GM04503 (cell line): ENCODE data around the gene RACGAP1.

Source experiments
- DNase-seq: peaks from one replicate; pipeline ENCODE4 v3.0.0-alpha.2; 2012; ENCODE audit warnings: low read depth

RACGAP1 gene, protein sequence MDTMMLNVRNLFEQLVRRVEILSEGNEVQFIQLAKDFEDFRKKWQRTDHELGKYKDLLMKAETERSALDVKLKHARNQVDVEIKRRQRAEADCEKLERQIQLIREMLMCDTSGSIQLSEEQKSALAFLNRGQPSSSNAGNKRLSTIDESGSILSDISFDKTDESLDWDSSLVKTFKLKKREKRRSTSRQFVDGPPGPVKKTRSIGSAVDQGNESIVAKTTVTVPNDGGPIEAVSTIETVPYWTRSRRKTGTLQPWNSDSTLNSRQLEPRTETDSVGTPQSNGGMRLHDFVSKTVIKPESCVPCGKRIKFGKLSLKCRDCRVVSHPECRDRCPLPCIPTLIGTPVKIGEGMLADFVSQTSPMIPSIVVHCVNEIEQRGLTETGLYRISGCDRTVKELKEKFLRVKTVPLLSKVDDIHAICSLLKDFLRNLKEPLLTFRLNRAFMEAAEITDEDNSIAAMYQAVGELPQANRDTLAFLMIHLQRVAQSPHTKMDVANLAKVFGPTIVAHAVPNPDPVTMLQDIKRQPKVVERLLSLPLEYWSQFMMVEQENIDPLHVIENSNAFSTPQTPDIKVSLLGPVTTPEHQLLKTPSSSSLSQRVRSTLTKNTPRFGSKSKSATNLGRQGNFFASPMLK

DNA sequence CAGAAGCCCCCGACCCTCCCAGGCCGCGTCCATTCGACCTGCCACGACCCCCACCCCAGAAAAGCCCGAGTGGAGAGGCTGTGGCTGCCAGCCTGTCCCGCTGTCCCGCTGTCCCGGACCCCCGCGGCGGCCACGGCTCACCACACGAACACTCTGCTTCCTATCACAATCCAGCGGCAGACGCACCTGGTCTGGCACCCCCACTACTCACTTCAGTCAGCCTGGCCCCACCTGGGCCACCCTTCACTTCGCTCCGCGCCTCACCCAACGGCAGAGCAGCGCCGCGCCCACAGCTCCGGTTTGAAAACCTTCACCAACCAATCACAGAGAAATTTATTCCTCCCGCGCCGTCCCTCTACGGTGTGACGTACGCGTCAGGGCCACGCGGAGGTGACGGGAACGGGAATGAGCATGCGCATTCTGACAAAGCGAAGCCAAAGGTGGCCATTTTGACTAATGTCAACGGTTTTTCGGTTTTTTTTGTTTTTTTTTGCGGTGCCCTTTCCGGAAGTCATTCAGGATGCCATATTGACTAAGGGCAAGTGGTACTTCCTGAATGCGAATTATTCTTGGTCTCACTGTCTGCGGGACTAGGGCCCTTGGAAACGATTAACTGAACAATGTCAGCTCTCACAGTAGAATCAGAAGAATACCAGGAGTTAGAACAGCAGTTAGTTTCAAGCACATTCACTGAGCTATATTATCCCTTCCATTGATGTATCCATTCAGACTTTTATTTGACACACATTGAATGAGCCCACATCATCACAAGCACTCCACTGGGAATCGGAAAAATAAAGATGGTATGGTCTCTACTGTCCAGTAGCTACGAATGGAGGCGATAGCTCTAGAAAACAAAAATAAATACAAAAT, at the start of gene RACGAP1:
Gene RACGAP1, minus strand, starts transcription at position 308 of the 873 bp plus-strand sequence. CDS start 8,779 bp downstream, outside the sequence.
- peak; percentile 85 for DNase-seq

DNA sequence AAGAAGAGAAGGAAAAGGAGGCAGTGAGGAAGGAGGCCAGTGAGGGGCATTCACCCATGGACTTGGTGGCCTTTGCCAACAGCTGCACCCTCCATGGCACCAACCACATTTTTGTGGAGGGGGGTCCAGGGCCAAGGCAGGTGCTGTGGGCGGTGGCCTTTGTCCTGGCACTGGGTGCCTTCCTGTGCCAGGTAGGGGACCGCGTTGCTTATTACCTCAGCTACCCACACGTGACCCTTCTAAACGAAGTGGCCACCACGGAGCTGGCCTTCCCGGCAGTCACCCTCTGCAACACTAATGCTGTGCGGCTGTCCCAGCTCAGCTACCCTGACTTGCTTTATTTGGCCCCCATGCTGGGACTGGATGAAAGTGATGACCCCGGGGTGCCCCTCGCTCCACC, 48.4 kb upstream of the RACGAP1 start:
- DNase-seq, result no peak

DNA sequence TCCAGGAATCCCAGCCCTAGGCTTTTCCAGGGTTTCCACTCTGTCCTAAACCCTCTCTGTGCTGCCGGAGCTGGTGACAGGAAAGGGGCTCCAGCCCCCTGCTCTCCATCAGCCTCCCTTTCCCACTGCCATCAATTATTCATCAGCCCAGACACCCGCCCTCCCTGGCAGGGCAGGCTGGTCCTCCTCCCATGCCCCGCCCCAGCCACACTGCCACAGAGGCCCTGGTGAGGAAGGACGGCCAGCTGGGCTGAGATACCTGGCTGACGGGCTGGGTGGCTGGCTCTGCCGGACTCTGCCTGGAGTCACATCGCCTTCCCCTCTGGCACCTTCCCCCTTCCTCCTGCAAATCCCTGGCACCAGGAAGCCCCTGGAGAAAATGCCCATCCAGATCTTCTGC, 47.9 kb upstream of the RACGAP1 start:
- no peak for DNase-seq

DNA sequence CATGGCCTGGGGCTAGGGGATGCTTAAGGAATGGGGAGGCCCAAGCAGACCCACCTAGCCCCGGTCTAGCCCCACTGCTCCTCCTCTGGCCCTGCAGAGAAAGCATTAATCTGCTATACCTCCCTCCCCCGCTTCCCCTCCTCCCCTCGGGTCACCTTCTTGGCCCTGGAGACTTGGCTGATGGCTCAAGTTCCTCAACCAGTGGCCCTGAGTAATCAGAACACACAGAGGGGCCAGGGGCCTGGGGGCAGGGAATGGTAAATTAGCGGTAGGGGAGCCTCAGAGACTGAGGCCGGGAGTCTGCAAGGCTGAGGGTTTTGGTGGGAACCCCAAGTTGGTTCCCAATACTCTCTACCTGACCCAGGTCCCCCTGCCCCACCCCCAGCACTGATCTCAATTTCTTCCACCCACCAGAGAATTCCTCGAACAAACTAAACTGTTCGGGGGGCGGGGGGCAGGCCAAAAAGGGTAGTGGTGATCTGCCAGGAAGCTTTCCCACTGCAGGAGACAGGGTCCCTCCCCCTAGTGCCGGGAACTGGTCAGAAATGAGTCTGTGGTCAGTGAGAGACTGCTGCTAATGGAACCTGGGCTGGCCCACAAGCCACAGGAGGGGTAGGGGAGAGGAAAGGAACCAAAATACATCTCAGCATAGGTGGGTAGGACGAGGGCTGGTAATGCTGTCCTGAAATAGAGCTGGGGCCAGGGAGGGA, 47.1 kb upstream of the RACGAP1 start:
- DNase-seq, result no peak

DNA sequence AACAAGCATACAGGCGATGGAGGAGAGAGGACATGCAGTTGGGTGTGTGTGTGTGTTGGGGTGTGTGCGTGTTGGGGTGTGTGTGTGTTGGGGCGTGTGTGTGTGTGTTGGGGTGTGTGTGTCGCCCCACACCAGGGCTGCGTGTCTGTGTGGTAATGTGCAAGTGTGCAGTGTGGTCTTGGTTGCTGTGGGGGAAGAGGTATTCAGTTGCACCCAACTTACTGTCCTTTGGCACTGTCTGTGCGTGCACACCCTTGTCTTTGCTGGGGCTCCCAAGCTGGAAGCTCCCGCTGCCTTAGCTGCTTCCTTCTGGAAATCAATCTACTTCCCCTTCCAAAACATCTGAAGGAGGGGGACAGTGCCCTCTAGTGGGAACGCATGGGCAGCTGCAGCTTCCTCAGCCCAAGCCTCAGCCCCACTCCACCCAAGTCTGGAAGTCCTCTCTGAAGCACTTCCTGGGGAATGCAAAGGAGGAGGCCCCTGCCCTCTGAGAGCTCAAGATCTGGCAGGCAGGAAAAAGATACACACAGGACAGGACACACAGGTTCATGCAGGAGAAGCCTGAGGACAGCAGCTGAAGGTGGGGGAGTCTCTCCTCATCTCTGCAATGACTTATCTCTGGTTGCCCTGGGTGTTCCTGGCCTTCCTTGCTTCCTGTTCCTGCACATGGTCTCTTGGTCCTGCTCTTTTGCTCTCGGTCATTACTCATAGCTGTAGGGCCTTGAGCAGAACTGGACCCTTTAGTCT, 45.2 kb upstream of the RACGAP1 start:
- no peak for DNase-seq

DNA sequence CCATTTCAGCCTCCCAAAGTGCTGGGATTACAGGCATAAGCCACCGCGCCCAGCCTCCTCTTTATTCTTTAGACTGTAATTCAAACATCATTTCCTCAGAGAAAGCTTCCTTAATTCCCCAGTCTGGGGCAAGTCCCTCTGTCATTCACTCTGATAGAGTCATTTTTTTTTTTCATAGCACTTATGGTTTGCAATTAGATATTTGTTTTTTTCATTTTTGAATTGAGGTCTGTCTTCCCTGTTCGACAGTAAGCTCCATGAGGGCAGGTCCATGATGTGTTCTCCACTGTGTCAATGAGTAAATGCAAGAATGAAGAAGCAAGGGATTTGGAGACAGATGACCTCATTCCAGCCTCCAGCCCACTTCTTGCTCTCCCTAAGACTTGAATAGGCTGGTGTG, 44.2 kb upstream of the RACGAP1 start:
- DNase-seq, result no peak

DNA sequence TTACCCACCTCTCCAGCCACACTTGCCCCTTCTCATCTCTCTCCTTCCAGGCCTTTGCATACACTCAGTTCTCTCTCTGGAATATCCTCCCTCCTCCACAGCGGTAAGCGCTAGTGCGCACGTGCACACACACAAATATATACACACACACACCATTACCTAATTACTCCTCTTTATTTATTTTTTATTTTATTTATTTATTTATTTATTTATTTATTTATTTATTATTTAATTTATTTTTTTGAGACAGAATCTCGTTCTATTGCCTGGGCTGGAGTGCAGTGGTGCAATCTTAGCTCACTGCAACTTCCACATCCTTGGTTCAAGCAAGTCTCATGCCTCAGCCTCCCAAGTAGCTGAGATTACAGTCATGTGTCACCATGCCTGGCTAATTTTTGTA, 43.8 kb upstream of the RACGAP1 start:
- no peak for DNase-seq

DNA sequence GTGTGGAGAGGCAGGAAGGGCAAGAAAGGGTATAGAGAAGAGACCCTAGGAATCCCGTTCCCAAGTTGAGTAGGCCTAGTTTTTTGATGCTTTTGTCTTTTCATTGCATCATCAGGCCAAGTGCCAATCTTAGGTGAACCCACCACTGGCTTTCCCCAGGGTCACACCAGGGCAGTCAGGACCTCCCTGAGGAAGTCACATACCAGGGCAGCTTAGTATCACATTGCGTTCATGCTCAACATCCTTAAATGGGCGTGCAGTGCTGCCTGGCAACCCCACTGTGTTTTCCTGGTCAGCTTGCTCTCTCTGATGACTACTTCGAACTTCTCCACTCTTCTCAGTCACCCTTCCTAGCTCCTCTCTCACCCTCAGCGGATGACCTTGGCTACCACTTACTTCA, 41.1 kb upstream of the RACGAP1 start:
- peak; percentile 90 for DNase-seq

DNA sequence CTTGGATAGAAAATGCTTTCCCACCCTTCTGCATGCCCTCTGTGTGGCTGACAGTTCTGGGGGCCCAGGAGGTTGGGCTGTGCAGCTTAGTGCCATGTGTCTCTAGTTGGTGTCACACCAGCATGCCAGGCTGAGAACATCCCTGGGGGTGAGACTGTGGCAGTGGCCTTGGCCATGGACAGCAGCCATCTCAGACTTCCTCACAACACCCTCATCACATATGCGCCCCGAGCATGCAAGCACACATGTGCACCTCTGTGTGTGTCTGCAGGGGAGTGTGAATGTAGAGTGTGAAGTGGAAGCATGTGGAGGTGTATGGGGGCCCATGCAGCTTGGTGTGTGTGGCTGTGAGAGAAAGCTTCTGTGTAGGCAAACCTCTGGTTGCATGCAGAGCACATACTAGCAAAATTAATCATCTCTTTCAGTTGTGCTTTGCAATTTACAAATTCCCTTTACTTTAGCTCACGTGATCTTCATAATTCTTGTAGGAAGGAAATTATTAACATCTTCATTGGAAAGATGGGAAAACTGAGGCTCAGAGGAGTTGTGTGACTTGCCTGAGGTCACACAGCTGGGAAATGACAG, 40.5 kb upstream of the RACGAP1 start:
- DNase-seq, result no peak

DNA sequence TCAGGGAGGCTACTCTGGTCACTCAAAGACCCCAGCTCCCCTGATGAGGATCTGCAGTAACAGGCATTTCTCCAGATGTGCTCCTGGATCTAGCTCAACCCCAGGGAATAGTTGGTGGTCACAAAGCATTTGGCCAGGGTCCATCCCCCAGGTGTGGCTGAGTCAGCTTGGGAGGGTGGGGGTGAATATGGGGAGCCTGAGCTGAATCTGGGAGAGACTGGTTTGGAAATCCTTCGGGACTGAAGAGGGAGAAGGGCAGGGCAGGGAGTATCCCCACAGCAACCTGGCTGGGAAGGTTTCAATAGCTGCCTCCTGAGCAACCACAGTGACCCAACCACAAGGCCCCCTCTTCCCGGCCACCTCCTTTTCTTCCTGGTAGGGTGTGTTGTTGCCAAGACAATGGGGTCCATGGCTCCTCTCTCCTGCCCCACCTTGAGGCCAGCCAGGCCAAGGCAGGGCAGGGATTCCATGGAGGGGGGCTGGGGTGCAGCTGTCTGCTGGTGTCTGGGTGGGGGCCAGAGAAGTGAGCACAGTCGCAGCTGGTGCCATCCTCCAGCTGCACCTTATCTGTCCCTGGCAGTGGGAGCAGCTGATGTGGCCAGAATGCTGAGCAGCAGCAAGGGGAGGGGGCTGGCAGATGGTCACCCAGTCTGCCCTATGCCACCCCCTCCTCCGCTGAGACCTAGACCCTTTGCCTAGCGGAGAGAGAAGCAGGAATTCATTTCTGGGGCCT, 37.6 kb upstream of the RACGAP1 start:
- DNase-seq, result no peak

DNA sequence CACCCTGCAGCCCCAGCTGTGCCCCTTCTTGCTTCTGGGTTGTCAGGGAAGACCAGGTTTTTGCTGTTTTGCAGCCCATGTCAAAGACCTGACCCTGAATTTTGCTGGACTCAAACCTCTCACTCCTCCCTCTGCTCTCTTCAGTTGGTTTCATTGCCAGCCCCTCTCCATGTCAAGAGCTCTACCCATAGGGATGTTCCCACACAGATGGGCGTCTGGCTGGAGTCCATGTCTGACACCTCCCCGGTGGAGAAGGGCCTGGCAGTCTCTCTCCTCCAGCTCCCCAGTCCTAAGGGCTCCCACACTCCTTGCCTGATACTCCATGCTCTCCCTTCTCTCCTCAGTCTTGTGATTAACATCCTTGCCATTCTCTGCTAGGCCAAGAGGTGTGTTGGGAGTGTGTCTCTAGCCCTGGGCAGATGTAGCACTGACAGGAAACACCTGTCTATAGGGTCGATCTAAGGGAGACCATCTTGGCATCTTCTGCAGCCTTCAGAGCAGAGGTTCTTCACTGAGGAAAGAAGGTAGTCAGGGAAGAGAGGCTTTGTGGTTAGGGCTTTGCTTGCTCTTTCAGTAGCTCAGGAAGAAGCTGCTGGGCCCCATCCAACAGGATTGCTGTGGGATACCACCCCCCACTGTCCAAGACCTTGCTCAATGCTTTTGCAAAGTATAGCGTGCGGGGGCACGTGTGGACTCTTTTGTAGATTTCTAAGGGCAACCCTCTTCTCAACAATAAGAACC, 36.8 kb upstream of the RACGAP1 start:
- no peak for DNase-seq

DNA sequence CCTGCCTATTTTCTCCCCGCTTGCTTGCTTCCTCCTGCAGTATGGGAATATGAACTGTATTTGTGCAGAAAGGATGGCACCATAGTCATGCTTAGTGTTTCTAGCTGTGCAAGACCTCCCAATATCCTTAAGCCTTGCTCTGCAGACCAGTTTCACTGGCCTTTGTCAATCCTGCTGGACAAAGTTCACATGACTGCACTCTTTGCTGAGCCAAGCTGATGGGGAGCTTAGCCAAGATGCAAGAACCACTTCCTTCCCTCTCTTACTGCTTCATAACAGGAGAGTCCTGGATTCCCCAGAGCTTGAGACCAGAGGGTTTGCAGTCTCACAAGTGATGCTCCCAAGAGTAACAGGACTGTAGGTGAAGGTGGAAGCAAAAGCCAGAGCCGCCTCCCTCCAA, 35.9 kb upstream of the RACGAP1 start:
- no peak for DNase-seq

DNA sequence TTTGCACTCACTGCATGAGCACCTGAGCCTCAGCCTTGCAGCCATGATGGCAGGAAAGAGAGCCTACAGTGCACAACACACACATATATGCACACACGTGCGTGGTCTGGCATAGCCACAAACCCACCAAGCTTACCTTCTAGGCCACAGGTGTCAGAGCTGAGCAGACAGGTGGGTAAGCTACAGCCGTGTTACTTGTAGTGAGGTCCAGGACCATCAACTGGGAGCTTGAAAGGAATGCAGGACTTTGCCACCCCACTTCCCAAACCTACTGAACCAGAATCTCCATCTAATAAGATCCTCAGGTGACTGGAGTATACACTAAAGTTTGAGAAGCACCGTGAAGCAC, 34.8 kb upstream of the RACGAP1 start:
- DNase-seq, result no peak

DNA sequence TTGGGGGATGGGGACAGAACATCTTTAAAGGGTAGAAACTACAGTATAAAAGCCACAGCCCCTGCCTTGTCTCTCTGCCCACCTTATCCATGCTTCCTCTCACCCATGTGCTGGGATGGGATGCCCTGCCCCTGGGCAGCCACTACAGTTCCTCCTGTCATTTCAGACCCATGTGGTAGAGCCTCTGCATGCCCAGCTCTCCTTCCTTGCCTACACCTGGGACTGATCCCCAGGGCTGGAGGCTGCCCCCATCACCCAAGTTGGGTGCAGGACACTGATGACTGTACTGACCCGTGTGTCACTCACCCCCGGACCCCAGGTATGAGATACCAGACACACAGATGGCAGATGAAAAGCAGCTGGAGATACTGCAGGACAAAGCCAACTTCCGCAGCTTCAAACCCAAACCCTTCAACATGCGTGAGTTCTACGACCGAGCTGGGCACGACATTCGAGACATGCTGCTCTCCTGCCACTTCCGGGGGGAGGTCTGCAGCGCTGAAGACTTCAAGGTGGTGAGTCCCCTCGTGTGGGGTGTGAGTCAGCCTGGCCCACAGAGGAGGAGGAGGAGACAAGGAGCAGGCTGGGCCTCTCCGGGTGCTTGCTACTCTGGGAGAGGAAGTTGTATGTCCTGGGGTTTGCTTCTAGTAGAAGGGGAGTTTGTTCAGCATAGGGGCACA, 34.3 kb upstream of the RACGAP1 start:
- no peak for DNase-seq

DNA sequence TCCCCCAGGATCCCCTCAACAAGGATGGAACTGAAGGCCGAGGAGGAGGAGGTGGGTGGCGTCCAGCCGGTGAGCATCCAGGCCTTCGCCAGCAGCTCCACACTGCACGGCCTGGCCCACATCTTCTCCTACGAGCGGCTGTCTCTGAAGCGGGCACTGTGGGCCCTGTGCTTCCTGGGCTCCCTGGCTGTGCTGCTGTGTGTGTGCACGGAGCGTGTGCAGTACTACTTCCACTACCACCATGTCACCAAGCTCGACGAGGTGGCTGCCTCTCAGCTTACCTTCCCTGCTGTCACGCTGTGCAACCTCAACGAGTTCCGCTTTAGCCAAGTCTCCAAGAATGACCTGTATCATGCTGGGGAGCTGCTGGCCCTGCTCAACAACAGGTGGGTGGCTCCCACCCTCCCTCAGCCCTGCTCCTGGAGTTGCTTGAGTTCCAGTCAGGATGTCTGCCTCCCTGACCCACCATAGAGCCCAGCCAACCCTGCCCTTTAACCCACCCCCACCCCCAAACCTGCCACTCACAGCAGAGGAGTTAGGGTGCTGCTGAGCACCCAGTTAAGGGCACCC, 33.5 kb upstream of the RACGAP1 start:
- no peak for DNase-seq

DNA sequence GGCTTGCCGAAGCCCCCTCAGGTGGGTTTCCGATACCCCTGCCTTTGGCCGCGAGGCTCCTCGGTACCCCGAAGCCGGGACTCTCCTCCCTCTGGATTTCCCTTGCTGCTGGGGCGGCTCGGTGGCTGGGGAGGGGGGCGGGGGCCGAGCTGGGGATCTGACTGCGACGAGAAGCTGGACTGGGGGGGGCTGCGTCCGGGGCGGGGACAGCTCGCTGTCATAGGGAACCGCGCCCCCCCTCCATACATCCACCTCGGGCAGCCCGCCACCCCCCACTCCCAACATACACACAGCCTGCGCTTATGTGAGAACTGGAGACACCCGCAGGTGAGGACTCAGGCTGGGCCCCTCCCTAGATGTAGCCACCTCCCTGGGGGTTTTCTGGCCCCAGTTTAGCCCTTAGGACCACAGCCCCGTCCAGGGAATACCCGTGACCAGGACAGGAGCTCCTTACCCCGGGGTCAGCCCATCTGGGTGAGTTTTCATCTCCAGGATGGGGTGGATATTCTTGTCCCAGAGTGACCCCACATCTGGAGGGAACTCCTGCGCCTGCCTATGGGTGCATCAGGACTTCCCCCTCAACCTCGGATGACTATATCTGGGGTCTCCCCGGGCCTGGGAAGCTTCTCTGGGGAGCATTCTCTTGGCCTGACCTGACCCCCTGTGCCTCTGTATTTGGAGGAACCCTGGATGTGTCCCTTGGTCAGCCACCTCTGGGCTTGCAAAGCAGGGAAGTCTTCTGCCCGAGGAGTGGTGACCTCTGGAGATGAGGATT, 32.8 kb upstream of the RACGAP1 start:
- DNase-seq, result no peak

DNA sequence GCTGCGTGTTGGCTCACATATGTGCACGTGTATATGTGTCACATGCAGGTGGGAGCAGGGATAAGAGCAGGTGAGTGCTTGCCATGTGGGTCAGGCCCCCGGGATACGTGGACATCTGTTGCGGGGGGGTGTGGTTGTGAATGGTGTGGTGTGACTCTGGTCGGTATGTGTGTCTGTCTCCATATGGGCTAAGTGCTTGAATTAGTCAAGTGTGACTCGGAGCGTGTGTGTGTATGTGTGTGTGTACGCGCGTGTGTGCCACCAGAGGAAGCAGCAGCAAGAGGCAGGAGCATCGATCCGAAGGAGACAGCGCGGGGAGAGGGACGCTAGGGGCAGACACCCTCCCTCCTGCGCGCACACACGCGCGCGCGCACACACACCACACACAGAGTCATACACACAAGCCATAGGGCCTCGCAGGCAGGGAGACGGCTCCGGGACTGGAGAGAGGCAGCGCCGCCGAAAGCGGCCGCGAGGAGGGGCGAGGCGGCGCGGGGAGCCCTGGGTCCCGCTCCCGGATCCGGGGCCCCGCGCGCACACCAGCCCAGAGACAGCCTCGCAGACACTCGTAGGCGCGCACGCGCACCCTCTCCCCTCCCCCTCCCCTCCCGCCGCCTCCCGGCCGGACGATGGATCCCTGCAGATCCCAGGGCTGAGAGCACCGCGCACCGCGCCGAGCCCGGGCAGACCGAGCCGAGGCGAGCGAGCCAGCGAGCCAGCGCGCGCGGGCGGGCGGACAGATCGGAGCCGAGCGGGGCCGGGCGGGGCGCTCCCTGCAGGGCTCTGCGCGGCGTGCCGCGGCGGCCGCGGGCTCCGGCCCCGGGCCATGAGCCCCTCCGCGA, 31.9 kb upstream of the RACGAP1 start, which contains the start of gene ASIC1:
Gene ASIC1, plus strand, starts transcription at position 597 of the 842 bp plus-strand sequence. CDS start 1,171 bp downstream, outside the sequence.
- no peak for DNase-seq
